ENCODE data around the gene OVOL2.
A peak's percentile ranks its signal among the peaks of the same experiment; 100 is the strongest.
"Not testable (repeated sequence)": the region's sequence is repeated elsewhere in the genome, so short reads cannot be mapped to it uniquely, and the experiment has no call there.

OVOL2 gene

DNA sequence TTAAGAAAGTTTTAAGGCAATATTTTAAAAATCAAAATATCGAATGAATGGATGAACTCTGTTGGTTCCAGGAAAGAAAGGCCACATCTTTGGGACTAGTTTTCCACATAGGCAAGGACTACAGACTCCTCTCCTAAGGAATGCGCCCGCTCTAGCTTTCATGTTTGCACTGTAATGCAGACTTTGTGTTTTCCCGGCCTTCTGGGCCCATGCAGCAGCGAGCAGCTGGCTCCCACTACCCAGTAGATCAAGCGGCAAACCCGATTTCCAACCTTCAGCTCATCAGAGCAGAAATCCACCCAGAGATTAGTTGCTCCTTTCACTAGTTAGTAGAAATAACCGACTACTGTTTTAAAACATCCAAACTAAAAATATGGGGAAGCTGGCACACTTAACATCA lies 27.7 kb downstream of the OVOL2 start:
- TF ChIP-seq, protein P1, sequence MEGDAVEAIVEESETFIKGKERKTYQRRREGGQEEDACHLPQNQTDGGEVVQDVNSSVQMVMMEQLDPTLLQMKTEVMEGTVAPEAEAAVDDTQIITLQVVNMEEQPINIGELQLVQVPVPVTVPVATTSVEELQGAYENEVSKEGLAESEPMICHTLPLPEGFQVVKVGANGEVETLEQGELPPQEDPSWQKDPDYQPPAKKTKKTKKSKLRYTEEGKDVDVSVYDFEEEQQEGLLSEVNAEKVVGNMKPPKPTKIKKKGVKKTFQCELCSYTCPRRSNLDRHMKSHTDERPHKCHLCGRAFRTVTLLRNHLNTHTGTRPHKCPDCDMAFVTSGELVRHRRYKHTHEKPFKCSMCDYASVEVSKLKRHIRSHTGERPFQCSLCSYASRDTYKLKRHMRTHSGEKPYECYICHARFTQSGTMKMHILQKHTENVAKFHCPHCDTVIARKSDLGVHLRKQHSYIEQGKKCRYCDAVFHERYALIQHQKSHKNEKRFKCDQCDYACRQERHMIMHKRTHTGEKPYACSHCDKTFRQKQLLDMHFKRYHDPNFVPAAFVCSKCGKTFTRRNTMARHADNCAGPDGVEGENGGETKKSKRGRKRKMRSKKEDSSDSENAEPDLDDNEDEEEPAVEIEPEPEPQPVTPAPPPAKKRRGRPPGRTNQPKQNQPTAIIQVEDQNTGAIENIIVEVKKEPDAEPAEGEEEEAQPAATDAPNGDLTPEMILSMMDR (IDR thresholded peaks at IDR 0.05; ENCODE audit: unreplicated experiment in 3 of 3) = no peak
- peaks cover 5% of the 10 kb centered on the region for H3K4me1 Mint-ChIP-seq
- H3K9me3 Mint-ChIP-seq = no peaks in the 10 kb centered on the region
- H3K4me3 Mint-ChIP-seq = no peak overlapping the region
- no peaks in the 10 kb centered on the region for H3K36me3 Mint-ChIP-seq (ENCODE audit: low read depth)
- H3K27ac Mint-ChIP-seq = peak overlapping the region in 1 of 3 experiments; percentile 10
- H3K27me3 Mint-ChIP-seq (ENCODE audit: low read depth) = peaks cover 18% of the 10 kb centered on the region

DNA sequence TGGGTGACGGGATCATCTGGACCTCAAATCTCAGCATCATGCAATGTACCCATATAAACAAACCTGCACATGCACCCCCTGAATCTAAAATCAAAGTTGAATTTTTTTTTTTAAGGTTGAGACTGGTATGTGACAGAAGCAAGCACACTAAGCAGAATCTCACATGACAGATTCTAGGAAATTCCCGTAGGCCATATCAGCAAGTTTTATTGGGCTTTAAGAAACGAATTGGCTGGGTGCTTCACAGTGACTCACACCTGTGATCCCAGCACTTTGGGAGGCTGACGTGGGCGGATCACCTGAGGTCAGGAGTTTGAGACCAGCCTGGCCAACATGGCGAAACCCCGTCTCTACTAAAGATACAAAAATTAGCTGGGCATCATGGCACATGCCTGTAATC lies 30.7 kb downstream of the OVOL2 start:
- not testable (repeated sequence) for H3K4me1 Mint-ChIP-seq; H3K27ac Mint-ChIP-seq; H3K9me3 Mint-ChIP-seq; H3K4me3 Mint-ChIP-seq; H3K36me3 Mint-ChIP-seq (ENCODE audit: low read depth)
- H3K27me3 Mint-ChIP-seq (ENCODE audit: low read depth) = peaks cover 21% of the 10 kb centered on the region

DNA sequence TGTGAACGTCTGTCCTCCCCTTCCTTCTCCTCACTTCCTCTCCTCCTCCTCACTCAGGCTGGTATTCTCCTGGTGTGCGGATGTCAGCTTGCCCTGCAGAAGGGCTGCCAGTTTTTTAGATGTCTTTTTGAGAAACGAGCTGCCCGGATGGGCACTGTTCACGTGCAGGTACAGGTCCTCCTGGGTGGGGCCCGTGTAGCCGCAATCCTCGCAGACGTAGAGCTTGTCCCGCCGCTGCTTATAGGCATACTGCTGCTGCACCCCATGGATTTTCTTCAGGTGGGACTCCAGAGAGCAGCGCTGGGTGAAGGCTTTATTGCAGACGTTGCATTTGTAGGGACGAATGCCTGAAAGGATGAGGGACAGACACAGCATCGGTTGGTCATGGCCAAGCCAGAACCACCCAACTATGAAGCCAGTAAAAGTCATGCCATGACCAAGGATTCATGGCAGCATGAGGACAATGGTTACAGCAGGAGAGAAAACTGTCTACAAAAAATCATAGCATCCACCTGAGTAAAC lies 33.0 kb downstream of the OVOL2 start:
- TF ChIP-seq, protein P1 (IDR thresholded peaks at IDR 0.05; ENCODE audit: unreplicated experiment in 3 of 3) = no peak
- Mint-ChIP-seq H3K36me3 (ENCODE audit: low read depth) (no peaks in the 10 kb centered on the region), H3K4me3 (no peak overlapping the region), H3K27ac (no peak overlapping the region), H3K9me3 (no peaks in the 10 kb centered on the region), H3K27me3 (ENCODE audit: low read depth) (peaks cover 23% of the 10 kb centered on the region), H3K4me1 (no peaks in the 10 kb centered on the region)

GRCh38 chr20:18020931-18021330 lies 36.8 kb downstream of the OVOL2 start:
- Mint-ChIP-seq H3K4me1 (no peaks in the 10 kb centered on the region), H3K4me3 (no peak overlapping the region), H3K36me3 (ENCODE audit: low read depth) (no peaks in the 10 kb centered on the region), H3K27me3 (ENCODE audit: low read depth) (peaks cover 24% of the 10 kb centered on the region), H3K27ac (no peak overlapping the region), H3K9me3 (no peaks in the 10 kb centered on the region)
- TF ChIP-seq, protein P1 (IDR thresholded peaks at IDR 0.05; ENCODE audit: unreplicated experiment in 3 of 3) = no peak

DNA sequence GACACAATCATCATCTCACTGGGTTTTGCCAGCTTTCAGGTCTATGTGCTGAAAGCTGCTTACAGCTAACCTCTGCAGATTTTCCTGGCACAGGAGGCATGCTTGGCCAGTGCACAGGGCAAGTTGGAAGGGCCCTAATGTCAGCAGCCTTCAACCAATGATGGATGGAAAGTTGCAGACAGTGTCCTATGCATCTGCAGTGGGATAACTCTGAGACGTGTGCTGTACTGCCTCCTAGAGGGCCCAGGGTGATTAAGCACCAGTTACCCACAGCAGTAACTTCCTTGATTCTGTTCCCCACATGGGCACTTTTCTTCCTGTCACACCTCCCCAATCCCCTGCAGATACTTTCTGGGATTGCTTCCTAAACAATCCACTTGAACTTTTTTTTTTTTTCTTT lies 38.6 kb downstream of the OVOL2 start:
- TF ChIP-seq, protein P1 (IDR thresholded peaks at IDR 0.05; ENCODE audit: unreplicated experiment in 3 of 3) = no peak
- H3K27me3 Mint-ChIP-seq (ENCODE audit: low read depth) = peaks cover 17% of the 10 kb centered on the region
- H3K36me3 Mint-ChIP-seq (ENCODE audit: low read depth) = no peaks in the 10 kb centered on the region
- no peaks in the 10 kb centered on the region for H3K9me3 Mint-ChIP-seq
- no peak overlapping the region for H3K4me3 Mint-ChIP-seq
- no peak overlapping the region for H3K27ac Mint-ChIP-seq
- peaks cover 8% of the 10 kb centered on the region for H3K4me1 Mint-ChIP-seq

- H3K27me3 Mint-ChIP-seq (ENCODE audit: low read depth) = peaks cover 11% of the 10 kb centered on the region
- no peak overlapping the region for H3K4me3 Mint-ChIP-seq
- no peak overlapping the region for H3K27ac Mint-ChIP-seq
- no peaks in the 10 kb centered on the region for H3K9me3 Mint-ChIP-seq
- no peaks in the 10 kb centered on the region for H3K36me3 Mint-ChIP-seq (ENCODE audit: low read depth)
- H3K4me1 Mint-ChIP-seq = peaks cover 8% of the 10 kb centered on the region
- TF ChIP-seq, protein P1 (IDR thresholded peaks at IDR 0.05; ENCODE audit: unreplicated experiment in 3 of 3) = no peak
Observed at GRCh38 chr20:18018100-18018499, 39.6 kb downstream of the OVOL2 start.
